Ovary (tissue), 9 donors: ENCODE measurements around the gene BEST3. TPM values are rescaled to one million over a fixed set of nuclear protein-coding genes. Genes with fewer than 3 reads are reported as not detected.
"Not testable (repeated sequence)": the region's sequence is repeated elsewhere in the genome, so short reads cannot be mapped to it uniquely, and the experiment has no call there.

ENCODE experiments used
- DNase-seq, 5 donors: peaks; one replicate each; pipeline ENCODE4 v3.0.0-alpha.2; 2019 to 2020
- H3K27ac ChIP-seq, 2 donors: fragments of 200-600 bp; one replicate each; pipeline versions ENCODE4 v1.5.1 to v1.8.0; 2019 to 2022
- H3K27me3 ChIP-seq: fragments of 200-600 bp; one replicate; pipeline ENCODE4 v1.8.0; 2022
- H3K36me3 ChIP-seq: fragments of 200-600 bp; sonication (generic); one replicate; pipeline ENCODE4 v1.5.1; 2019
- H3K4me1 ChIP-seq: one replicate; pipeline ENCODE4 v1.8.1; 2013; ENCODE audit warnings: mild to moderate bottlenecking, moderate library complexity; ENCODE audit not compliant: insufficient read depth
- H3K4me3 ChIP-seq: fragments of 200-600 bp; sonication (generic); one replicate; pipeline ENCODE4 v1.5.1; 2017
- H3K9me3 ChIP-seq, 2 donors: fragments of 200-600 bp in 1 of 2; sonication (generic) in 1 of 2; one replicate each; pipeline versions ENCODE4 v1.5.1 to v1.8.1; 2013 to 2019; ENCODE audit warnings: mild to moderate bottlenecking in 1 of 2, moderate library complexity in 1 of 2
- EP300 ChIP-seq: sonication (generic); formaldehyde crosslinking; IDR thresholded peaks from one replicate; pipeline ENCODE4 v1.6.1; 2017; ENCODE audit warnings: antibody characterized with exemption
- POLR2A ChIP-seq: fragments of 450-650 bp; IDR thresholded peaks from one replicate; pipeline ENCODE4 v1.6.1; 2017; ENCODE audit warnings: antibody characterized with exemption, mild to moderate bottlenecking, moderate library complexity
- WGBS, 3 donors: extraction: QIAGEN DNeasy Blood & Tissue Kit in 1 of 3; methylation state at CpG; one replicate each; pipeline versions ENCODE4 v1.1.5 to v1.1.7; 2013 to 2017; 5-methylcytosine and 5-hydroxymethylcytosine counted together
- intact Hi-C, 4 donors: fragments of 100-400 bp; cut with DNase I; formaldehyde crosslinking; loops; one replicate each; pipeline versions ENCODE4 v1.11.0 to v1.15.1; 2022 to 2023
- polyA plus RNA-seq, 2 donors: library from polyadenylated mRNA; stranded (reverse); fragments of 200-250 nt in 1 of 2; fragments of 350-450 nt in 1 of 2; fragmentation: Illumina TruSeq in 1 of 2; extraction: RNeasy Lipid Tissue Mini Kit (QIAGEN cat#74804) in 1 of 2; gene quantifications; one replicate each; pipeline ENCODE4 v1.2.3, GENCODE V29; 2013 to 2014
- total RNA-seq, 7 donors: library from RNA; depleted of rRNA in 2 of 7; stranded (reverse); fragments of >200 nt in 2 of 7; fragmentation: NEBNext Ultra II Directional in 3 of 7; extraction: Animal tissue kit (Norgen Biotek cat#: 25700) in 3 of 7; gene quantifications; one replicate each; pipeline versions ENCODE4 v1.1.0 to v1.2.4, GENCODE V29; 2016 to 2023
- TF ChIP-seq, protein P1 (sequence below), 3 donors: fragments of 450-650 bp in 2 of 3; fragments of 200-600 bp in 1 of 3; IDR thresholded peaks; one replicate each; pipeline versions ENCODE4 v1.5.1 to v1.8.0; 2016 to 2022; ENCODE audit warnings: antibody characterized with exemption in 3 of 3, mild to moderate bottlenecking in 1 of 3
- donor health status: DM: no; HTN: no; CAD: no; lungs with moderate emphysema.
- donor health status: DM: no; HTN: no; CAD: no.
- donor health status: Bipolar disorder and iron deficiency.
- donor health status: DM: yes; HTN: yes; CAD: no.
- donor health status: DM: no; HTN: no; CAD: no.
- donor health status: DM: yes; HTN: yes; CAD: no.

The BEST3 gene
- total and polyA plus RNA-seq, 9 donors = 0.10 TPM; not detected in 8

GRCh38 chr12:69610126-69610525, 89.0 kb downstream of the BEST3 start:
- WGBS, 3 donors = 92 to 96% (median 94%) methylated on average over 15 of the region's 15 CpGs
- intact Hi-C loops = no loop called here
- Histone ChIP-seq H3K9me3 (no peaks in the 10 kb centered on the region), H3K27me3 (no peaks in the 10 kb centered on the region), H3K4me3 (no peak overlapping the region), H3K36me3 (no peaks in the 10 kb centered on the region), H3K27ac (no peak overlapping the region), H3K4me1 (no peaks in the 10 kb centered on the region)
- TF ChIP-seq EP300 = no peak
- TF ChIP-seq, protein P1, sequence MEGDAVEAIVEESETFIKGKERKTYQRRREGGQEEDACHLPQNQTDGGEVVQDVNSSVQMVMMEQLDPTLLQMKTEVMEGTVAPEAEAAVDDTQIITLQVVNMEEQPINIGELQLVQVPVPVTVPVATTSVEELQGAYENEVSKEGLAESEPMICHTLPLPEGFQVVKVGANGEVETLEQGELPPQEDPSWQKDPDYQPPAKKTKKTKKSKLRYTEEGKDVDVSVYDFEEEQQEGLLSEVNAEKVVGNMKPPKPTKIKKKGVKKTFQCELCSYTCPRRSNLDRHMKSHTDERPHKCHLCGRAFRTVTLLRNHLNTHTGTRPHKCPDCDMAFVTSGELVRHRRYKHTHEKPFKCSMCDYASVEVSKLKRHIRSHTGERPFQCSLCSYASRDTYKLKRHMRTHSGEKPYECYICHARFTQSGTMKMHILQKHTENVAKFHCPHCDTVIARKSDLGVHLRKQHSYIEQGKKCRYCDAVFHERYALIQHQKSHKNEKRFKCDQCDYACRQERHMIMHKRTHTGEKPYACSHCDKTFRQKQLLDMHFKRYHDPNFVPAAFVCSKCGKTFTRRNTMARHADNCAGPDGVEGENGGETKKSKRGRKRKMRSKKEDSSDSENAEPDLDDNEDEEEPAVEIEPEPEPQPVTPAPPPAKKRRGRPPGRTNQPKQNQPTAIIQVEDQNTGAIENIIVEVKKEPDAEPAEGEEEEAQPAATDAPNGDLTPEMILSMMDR (IDR thresholded peaks at IDR 0.05) = no peak
- TF ChIP-seq POLR2A = no peak
- no peak for DNase-seq

DNA sequence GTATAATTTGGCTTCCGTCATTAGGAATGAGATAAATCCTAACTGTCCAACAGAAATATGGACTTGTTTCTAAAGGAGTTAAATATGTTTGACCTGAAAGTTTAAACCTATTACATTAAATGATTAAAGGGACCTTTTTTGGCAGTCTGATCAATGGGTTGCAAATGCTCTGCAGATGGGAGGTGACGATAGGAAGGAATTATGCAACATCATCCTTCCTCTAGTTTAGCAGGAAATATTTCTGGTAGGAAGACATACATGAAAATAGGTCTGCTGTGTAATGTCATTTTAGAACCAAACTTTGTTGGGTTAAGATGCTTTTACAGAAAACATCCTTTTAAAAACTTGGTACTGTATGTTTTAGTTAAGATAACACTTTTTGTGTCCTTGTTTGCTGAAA, 91.0 kb downstream of the BEST3 start:
- Histone ChIP-seq H3K4me1 (no peaks in the 10 kb centered on the region), H3K36me3 (no peaks in the 10 kb centered on the region), H3K4me3 (no peak overlapping the region), H3K27ac (no peak overlapping the region), H3K27me3 (no peaks in the 10 kb centered on the region), H3K9me3 (no peaks in the 10 kb centered on the region)
- intact Hi-C loops = no loop called here
- TF ChIP-seq, protein P1 (IDR thresholded peaks at IDR 0.05) = no peak
- TF ChIP-seq POLR2A (no peak), EP300 (no peak)
- 46 to 61% (median 46%) methylated on average over 2 of the region's 2 CpGs for WGBS, 3 donors
- no peak for DNase-seq

GRCh38 chr12:69604275-69604674, 94.8 kb downstream of the BEST3 start:
- intact Hi-C loops, DNase-seq, H3K27ac ChIP-seq, H3K4me1 ChIP-seq, H3K27me3 ChIP-seq, H3K36me3 ChIP-seq, H3K4me3 ChIP-seq, H3K9me3 ChIP-seq: not testable (repeated sequence)
- 68 to 78% (median 75%) methylated on average over 2 of the region's 3 CpGs for whole genome bisulfite sequencing, 3 donors

Other genes with a start within 250 kb of the BEST3 start
- gene FRS2, start 228.9 kb downstream of the BEST3 start, total RNA-seq = 10 to 100 TPM; 39.9 to 64.2 (median 45.7) TPM
- gene FRS2, start 228.9 kb downstream of the BEST3 start, polyA plus RNA-seq = 10 to 100 TPM; 15.5 to 22.8 TPM
- 100 to 1,000 TPM in 6 of 7 donors, 10 to 100 TPM in 1; 86.0 to 141 (median 109) TPM for gene CCT2, start 113.8 kb downstream of the BEST3 start, total RNA-seq
- gene CCT2, start 113.8 kb downstream of the BEST3 start, polyA plus RNA-seq = 100 to 1,000 TPM in 1 of 2 donors, 10 to 100 TPM in 1; 68.1 to 115 TPM
- not detected for gene LRRC10, start 88.4 kb downstream of the BEST3 start, total RNA-seq
- not detected for gene LRRC10, start 88.4 kb downstream of the BEST3 start, polyA plus RNA-seq
- 10 to 100 TPM in 3 of 7 donors, 1 to 10 TPM in 4; 5.4 to 31.7 (median 9.6) TPM for gene RAB3IP, start 39.6 kb upstream of the BEST3 start, total RNA-seq
- gene RAB3IP, start 39.6 kb upstream of the BEST3 start, polyA plus RNA-seq = 1 to 10 TPM; 3.9 to 6.3 TPM
- under 1 TPM in 1 of 7 donors, not detected in 6; 0.24 TPM for gene MYRFL, start 125.9 kb upstream of the BEST3 start, total RNA-seq
- gene MYRFL, start 125.9 kb upstream of the BEST3 start, polyA plus RNA-seq = under 1 TPM in 1 of 2 donors, not detected in 1; 0.38 TPM